DMS114 treated with DMSO at 0.1 percent for 48 hours (cell line): Measurements from ENCODE around the gene OR9Q1.
"Not testable (repeated sequence)": the region's sequence is repeated elsewhere in the genome, so short reads cannot be mapped to it uniquely, and the experiment has no call there.

Source experiments
- DNase-seq: peaks from one replicate; lab custom pipeline; 2025; ENCODE audit not compliant: unreplicated experiment; lab: John Stamatoyannopoulos, UW

Gene OR9Q1, protein sequence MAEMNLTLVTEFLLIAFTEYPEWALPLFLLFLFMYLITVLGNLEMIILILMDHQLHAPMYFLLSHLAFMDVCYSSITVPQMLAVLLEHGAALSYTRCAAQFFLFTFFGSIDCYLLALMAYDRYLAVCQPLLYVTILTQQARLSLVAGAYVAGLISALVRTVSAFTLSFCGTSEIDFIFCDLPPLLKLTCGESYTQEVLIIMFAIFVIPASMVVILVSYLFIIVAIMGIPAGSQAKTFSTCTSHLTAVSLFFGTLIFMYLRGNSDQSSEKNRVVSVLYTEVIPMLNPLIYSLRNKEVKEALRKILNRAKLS

DNA sequence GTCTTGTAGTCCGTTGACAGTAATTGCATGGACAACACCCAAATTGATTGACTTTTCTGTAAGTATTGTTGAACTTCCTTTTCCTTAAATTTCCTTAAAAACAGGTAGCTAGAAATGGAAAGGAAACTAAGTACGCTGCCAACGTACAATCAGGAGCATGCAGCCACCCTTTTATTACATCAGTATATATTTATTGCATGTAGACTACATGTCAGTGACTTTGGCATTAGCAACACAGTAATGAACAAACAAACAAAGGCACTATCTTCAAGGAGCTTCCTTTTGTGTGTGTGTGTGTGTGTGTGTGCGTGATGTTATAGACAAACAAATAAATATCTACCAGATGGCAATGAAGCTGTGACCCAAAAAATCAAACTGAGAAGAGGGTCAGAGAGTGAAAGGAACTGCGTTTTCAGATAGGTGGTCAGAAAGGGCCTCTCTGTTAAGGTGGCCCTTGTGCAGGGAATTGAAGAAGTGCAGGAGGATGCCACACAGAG lies at the start of gene OR9Q1:
TSS of gene OR9Q1 (plus strand) at position 447 of the 497 bp plus-strand sequence. CDS start 155,564 bp downstream, outside the sequence.
- no peak for DNase-seq

DNA sequence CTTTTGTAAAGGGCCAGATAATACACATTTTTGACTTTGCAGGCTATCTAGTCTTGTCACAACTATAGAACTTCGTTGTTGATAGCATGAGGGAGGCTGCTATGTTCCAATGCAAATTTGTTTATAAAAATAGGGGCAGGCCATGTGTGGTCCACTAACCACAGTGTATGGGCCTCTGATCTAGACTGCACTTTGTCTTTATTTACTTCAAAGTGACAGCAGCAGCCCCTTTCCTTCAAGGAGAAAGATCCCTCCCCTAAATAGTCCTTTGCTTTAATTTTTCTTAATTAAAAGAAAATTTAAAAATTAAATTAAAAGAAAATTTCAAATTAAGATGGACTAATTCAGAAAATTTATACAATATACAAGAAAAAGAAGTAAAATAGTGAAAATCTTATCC lies 49.5 kb upstream of the OR9Q1 start:
- DNase-seq, result no peak

DNA sequence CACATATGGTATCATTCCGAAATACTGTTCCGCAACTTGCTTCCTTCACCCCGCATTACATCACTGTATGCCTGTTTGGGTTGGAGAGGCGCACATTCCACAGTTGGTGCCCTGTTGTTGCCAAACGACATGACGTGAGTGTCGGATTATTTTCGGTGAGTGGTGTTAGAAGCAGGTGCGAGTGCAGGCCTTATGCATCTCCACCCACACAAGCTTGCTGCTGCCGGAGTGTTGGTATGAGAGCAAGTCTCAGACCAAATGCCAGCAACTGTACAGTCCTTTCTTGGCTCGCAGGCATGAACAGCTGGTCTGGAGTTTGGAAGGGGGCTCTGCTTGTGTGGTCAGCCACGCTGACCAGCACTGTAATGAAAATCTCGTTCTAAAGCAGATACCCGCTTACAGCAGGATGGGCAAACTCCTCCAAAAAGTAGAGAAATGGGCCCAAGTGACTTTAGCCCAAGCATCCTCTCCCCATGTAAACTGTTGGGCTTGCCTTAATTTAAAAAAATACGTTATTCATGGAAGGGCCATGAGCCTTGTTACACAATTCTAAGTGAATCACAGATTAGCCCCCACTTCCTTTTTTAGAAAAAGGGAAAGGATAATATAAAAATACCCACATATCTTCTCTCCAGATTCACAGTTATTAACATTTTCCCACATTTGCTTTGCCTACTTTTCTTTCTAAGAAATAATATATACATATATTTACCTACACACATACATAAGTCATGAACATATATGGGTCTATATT lies 48.7 kb upstream of the OR9Q1 start:
- DNase-seq, result no peak

DNA sequence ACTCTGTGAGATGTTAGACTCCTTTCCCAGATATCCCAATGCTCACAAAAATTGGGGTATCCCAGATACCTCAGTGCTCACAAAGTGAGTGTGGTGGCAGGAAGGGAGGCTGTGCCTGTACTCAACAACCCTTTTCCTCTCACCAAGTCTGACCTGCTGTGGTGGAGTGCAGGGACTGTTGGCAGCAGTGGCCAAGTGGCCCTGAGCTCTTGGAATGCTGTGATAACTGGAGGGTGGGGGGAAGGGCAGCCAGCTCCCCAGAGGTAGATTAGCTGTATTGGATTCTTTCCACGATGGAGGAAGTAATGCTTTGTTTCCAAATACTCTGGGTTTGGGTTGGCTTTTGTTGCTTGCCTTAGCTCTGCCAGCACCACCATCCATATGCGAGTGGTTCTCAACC lies 46.0 kb upstream of the OR9Q1 start:
- DNase-seq, result no peak

DNA sequence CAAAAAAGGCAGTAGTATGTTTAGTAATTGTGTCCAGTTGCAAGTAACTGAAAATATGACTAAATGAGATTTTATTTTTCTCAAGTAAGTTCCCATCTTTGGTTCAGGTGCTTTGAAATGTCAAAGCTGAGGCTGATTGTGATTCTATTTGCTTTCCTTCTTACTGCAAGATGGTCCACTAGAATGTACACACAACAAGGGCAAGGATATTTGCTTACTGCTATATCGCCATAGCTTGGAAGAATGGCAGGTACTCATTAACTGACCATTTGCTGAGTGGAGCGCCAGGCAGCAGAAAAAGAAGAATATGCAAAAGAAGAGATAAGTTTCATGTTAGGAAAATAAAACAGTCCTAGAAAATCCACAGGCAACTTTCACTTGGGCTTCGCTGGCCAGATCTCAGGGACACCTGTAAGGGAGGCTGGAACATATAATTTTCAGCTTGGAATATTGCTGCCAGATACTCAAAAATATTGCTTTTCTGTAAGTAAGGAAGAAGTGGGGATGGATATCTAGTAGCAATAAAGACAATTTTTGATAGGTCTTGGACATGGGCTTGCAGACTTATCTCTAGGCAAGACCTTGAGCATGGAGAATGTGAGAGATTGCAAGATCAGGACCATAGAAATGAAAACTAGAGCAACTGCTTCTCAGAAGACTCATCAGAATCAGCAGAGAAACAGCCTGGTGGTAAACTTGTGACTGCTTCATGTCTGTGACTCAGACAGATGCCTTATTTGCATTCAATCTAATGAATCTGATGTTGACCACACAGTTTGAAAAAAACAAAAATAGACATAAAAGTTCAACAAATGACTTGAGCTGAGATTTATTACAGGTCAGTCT lies 44.8 kb upstream of the OR9Q1 start:
- DNase-seq, result no peak

DNA sequence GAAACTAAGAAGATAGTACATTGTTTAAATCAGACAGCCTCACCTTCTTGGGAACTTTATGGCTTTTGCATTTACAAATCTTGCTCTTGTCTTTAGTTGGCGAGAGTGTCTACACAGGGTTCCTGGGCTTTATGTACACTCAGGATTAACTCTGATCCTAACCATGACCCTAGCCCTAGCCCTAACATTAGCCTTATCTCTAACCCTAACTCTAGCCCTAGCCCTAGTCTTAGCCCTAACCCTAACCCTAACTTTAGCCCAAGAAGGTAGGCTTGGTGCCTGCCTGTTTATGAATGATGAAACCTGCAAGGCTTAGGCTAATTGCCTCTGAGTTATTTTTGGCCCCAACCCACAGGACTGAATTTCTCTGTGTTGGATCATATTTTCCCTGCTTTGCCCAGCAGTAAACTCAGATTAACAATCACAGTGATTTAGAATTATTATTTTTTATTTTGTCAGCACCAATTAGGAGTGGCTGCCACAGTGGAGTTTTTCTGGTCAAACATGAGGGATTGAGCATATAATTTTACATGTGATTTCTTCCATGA lies 44.1 kb upstream of the OR9Q1 start:
- DNase-seq, result no peak

DNA sequence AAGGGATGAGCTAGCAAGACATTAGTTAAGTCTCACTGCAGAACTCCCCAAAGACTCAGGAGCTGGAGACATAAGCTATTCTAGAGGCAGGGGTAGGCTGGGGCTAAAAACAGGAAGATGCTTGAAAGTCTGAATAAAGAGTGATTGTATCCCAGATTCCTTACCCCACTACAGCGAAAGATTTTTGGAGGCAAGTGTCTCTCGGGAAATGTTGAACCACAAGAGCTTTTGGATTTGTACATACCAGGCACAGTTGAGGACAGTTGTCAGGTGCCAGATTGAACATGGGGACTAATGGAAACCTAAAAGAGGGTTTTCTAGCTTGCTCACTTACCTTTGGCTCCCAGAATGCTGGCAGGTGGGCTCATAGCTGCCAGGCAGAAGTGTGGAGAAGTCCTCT lies 43.5 kb upstream of the OR9Q1 start:
- DNase-seq, result no peak

DNA sequence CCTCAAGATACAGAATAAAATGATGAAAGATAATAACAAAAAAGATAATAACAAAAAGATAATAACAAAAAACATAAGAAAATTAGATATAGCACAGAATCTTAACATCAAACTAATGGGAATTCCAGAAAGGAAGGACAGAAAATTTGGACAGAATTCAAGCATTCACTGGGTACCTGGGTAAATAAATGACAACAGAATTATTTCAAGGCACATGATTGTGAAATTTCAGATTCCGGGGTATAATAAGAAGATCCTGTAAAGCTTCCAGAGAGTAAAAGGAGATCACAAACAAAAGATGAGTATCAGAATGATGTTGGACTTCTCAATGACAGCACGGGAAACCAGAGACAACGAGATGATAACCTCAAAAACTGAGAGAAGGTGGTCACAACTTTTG lies 42.1 kb upstream of the OR9Q1 start:
- no peak for DNase-seq

DNA sequence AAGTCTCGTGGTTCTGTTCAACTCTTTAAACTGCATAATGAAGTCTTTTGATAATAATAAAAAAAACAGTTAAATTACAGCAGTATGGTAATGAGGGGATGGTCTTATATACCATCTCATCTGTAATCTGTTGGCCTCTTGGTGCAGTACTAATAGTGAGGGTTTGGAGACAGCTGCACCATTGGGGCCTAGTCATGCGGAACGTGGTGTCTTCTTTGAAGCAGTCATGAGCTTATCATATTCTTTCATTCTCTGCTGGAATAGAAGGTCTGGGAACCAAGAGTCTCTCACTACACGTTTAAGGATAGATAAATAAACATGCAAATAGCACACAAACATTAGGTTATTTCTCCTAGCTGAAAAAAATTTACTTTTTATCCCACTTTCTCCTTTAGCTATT lies 40.9 kb upstream of the OR9Q1 start:
- no peak for DNase-seq

DNA sequence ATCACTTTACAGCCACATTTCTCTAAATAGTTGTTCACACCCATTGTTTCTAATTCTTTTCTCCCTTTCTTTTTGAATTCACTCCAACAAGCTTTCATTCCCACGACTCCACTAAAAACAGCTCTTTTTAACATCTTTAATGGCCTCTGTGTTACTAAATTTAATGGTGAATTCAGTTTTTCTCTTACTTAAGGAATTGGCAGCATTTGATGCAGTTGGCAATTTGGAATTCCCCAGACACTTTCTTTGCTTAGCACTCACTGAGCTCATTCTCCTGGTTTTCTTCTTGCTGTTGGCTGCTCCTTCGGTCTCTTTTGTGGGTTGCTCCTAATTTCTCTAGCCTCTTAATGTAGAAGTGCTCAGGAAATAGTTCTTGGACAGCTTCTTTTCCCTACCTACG lies 40.5 kb upstream of the OR9Q1 start:
- DNase-seq, result no peak

DNA sequence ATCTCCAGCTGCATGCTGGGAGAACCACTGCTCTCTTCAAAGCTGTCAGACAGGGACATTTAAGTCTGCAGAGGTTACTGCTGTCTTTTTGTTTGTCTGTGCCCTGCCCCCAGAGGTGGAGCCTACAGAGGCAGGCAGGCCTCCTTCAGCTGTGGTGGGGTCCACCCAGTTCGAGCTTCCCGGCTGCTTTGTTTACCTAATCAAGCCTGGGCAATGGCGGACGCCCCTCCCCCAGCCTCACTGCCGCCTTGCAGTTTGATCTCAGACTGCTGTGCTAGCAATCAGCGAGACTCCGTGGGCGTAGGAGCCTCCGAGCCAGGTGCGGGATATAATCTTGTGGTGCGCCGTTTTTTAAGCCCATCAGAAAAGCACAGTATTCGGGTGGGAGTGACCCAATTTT lies 24.2 kb upstream of the OR9Q1 start:
- not testable (repeated sequence) for DNase-seq

DNA sequence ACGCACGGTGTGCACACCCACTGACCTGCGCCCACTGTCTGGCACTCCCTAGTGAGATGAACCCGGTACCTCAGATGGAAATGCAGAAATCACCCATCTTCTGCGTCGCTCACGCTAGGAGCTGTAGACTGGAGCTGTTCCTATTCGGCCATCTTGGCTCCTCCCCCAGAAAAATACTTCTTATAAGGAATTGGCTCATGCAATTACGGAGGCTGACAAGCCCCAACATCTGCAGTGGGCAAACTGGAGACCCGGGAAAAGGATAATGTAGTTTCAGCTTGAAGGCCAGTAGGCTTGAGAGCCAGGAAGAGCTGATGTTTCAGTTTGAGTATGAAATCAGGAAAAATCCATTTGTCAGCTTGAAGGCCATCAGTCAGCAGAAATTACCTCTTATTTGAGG lies 23.7 kb upstream of the OR9Q1 start:
- DNase-seq, result not testable (repeated sequence)

DNA sequence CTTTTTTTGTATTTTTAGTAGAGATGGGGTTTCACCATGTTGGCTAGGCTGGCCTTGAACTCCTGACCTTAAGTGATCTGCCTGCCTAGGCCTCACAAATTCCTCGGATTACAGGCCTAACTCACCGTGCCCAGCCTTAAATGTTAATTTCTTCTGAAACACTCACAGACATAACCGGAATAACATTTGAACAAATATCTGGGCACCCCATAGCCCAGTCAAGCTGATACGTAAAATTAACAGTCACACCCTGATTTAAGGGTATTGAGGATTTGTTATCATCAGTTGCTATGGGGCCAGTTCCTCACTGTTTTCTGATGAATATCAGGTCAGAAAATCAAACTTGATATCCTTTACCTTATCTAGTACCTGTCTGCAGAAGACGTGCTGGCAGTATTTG lies 23.0 kb upstream of the OR9Q1 start:
- DNase-seq, result no peak

DNA sequence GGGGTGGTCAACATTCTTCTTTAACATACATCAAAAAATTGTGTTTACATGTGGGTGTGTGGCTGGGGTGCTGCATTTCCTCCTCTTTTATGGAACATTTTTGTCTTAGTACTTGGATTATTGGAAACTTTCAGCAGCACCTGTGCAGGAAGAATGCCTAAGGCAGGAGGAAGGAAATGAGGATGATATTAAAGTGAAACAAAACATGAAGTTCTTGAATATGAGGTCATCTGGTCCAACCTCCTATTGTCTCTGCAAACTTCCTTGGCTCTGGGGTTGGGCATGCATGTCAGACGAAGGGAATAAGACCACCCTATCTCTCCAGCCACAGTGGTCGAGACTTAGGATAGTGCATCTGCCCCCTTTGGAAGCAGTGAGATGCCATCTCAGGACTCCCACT lies 20.6 kb upstream of the OR9Q1 start:
- no peak for DNase-seq

DNA sequence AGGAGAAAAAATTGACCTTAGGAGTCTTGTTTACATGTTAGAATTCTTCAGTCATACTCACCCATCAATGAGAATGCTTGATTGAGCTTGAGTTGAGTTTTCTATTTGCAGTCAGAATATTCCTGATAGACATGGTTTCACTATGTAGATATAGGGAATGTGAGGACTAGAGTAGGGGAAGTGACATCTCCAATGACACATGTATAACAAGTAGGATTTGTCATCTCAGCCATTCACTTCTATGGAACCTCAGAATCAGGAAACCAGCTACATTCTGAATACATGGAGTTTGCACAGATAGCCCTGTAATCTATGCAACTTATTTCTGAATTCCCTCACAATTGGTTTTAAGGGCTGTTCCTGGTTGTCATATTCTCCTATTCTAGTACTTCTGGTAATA lies 20.1 kb upstream of the OR9Q1 start:
- no peak for DNase-seq

DNA sequence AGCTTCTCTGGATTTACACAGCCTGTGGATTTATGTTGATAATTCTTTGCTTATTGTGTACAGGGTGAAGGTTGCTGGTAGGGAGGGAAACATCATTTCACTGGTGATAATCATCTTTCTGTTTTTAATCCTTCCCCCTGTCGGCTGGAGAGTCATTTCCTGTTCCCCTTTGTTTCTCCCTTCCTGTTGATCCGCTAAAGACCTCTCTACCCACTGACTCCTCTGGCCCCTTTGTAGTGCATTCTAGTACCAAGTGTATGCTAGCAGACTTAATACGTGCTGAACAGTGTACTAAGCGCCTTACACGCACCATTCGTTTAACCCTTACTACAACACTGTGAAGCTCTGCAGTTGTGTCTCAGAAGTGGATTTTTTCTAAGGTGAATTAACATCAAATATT lies 19.0 kb upstream of the OR9Q1 start:
- no peak for DNase-seq

DNA sequence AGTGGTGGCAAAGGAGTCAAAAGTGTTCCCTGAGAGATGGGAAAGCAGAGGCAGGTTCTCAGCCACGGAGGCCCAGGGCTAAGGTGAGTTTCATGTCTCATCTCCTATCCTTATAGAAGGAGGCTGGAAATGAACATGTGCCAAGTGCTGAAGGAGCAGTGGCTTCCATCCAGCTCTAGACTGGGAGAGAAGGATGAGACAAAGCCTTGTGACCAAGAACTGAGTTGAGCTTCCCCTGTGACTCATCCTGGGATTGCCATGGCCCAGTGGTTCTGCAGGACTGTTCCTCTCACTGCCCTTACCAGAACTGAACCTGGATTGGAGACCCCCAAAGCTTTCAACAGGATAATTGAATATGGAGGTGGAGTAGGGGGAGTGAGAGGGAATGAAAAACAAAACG lies 16.7 kb upstream of the OR9Q1 start:
- no peak for DNase-seq

DNA sequence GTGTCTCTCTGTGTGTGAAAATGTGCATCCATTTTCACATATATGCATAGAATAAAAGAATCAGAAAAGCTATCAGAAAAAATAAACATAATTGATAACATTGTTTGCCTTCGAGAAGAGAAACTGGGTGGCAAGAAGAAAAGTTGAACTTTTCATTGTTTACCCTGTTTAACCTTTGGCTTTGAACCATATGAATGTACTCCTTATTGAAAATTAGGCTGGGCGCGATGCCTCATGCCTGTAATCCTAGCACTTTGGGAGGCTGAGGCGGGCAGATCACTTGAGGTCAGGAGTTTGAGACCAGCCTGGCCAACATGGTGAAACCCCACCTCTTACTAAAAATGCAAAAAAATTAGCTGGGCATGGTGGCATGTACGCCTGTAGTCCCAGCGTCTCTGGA lies 11.9 kb upstream of the OR9Q1 start:
- no peak for DNase-seq

DNA sequence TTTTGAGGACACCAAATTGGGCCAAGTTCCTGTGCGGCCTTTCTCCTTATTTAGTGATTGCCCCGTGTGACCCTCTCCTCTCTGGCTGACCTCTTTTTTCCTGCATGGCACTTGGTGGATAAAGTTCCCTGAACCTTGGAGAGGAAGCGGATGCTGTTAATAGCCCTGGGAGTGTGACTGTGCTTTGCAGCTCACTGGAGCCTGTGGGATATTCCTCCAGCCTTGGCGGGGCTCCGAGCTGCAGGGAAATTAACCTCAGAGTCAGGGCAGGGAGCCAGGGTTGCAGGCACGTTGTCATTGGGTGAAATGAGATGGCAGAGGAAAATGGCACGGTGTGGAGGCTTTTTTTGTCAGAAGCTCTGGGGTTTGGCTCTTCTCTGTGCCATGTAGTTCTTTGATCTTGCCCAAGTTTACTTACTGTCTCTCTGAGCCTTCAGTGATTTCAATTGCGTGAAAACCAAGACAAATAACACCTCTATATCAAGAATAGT lies 965 bp downstream of the OR9Q1 start:
- DNase-seq, result no peak

DNA sequence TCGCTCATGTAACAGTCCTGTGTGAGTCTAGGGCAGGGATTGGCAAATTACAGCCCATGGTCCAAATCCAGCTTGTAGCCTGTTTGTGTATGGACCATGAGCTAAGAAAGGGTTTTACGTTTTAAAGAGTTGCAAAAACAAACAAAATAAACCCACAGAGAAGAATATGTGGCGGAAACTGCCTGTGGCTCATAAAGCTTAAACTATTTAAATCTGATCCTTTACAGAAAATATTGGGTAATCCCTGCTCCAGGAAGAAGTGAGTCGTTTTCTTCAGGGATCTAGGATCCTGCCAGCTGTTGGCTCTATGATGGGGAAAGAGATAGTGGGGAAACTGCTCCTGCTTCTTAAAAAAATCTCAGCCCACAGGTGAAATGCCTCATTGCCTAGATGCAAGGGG lies 3.7 kb downstream of the OR9Q1 start:
- DNase-seq, result no peak
